ENCODE results near the gene VPS33B. TPM values are rescaled to one million over a fixed set of nuclear protein-coding genes. Genes with fewer than 3 reads are reported as not detected.

Gene VPS33B
- polyA plus RNA-seq (2013) = 15.1 TPM

- peaks cover 9 to 24% (median 16%) of the 10 kb centered on the region in 4 experiments for H3K4me1 ChIP-seq (ENCODE audit: control extremely low read depth in 1 of 4, control insufficient read depth in 4 of 4, insufficient read depth in 4 of 4, low read length in 3 of 4)
- POLR2A ChIA-PET = interaction anchor here (0.6 to 1.3 kb wide), 5 partner anchors 14 to 72 kb away, joined by 3 to 4 read pairs (median 3); partner anchors contain the start of gene PRC1
- WGBS (ENCODE audit: insufficient coverage) = 0% methylated on average over 28 of the region's 48 CpGs
These were observed at the start of gene VPS33B for GRCh38 chr15:91022075-91022831. Gene VPS33B, minus strand, starts transcription at chr15:91022594. Its CDS starts 345 bp downstream, at chr15:91022249.

DNA sequence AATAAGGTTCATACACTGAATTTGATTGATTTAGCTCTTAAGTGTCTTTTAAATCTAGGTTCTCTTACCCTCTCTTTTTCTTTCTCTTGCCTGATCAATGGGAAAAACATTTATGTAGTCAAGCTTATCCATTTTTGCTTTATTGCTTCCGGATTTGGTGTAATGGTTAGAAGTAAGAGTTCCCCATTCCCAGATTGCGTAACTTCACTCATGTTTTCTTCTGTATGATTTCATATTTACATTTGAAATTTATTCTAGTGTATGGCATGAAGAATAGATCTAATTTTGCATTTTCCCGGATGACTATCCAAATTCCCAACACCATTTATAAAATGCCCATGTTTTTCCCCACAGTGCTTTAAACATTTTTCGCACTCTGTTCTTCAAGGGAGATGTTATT, 49.8 kb upstream of the VPS33B start:
- WGBS (ENCODE audit: insufficient coverage) = no CpG with 5 or more reads among the region's 4 CpGs
- no peak overlapping the region for H3K27ac ChIP-seq (ENCODE audit: insufficient read depth in 1 of 2, low read depth in 1 of 2, low read length in 2 of 2, poor library complexity in 1 of 2, severe bottlenecking in 2 of 2)

More at GRCh38 chr15:91022075-91022831, at the start of gene VPS33B:
- peak; percentile 91 to 94 (median 92) for DNase-seq
- CTCF ChIA-PET = interaction anchor here (0.6 to 2.9 kb wide), 7 partner anchors 11 to 236 kb away, joined by 3 to 11 read pairs (median 3); partner anchors contain the start of gene RCCD1
- no peaks in the 10 kb centered on the region for H3K9me3 ChIP-seq (ENCODE audit: control extremely low read depth in 1 of 5, control insufficient read depth in 4 of 5, insufficient read depth in 2 of 5, low read depth in 1 of 5, low read length in 4 of 5)
- peak within 1 kb of the TSS; percentile 53 to 86 for H3K27ac ChIP-seq (ENCODE audit: insufficient read depth in 1 of 2, low read depth in 1 of 2, low read length in 2 of 2, poor library complexity in 1 of 2, severe bottlenecking in 2 of 2)
- no peaks in the 10 kb centered on the region for H3K27me3 ChIP-seq (replicated peaks in 2 of 5; ENCODE audit: control insufficient read depth in 4 of 5, insufficient read depth in 5 of 5, low read length in 4 of 5)
- H3K4me3 ChIP-seq (ENCODE audit: control insufficient read depth in 1 of 7, extremely low read depth in 1 of 7, insufficient read depth in 4 of 7, low read depth in 2 of 7, low read length in 6 of 7) = peak within 1 kb of the TSS; percentile 82 to 99 (median 95)
- H3K36me3 ChIP-seq (ENCODE audit: control insufficient read depth in 4 of 4, insufficient read depth in 4 of 4, low read length in 3 of 4) = peaks cover 0 to 11% (median 4%) of the 10 kb centered on the region in 4 experiments

DNA sequence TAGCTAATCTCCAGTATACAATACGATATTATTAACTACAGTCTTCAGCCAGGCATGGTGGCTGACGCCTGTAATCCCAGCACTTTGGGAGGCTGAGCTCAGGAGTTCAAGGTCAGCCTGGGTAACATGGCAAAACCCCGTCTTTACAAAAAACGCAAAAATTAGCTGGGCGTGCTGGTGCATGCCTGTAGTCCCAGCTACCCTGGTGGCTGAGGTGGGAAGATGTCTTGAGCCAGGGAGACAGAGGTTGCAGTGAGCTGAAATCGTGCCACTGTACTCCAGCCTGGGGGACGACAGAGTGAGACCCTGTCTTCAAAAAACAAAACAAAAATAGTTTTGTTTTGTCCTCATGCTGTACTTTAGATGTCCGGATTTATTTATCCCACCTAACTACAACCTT, 48.5 kb upstream of the VPS33B start:
- Histone ChIP-seq H3K4me3 (ENCODE audit: control insufficient read depth in 1 of 7, extremely low read depth in 1 of 7, insufficient read depth in 4 of 7, low read depth in 2 of 7, low read length in 6 of 7) (no peak overlapping the region), H3K27ac (ENCODE audit: insufficient read depth in 1 of 2, low read depth in 1 of 2, low read length in 2 of 2, poor library complexity in 1 of 2, severe bottlenecking in 2 of 2) (no peak overlapping the region), H3K27me3 (replicated peaks in 2 of 5; ENCODE audit: control insufficient read depth in 4 of 5, insufficient read depth in 5 of 5, low read length in 4 of 5) (peaks cover 0 to 11% (median 4%) of the 10 kb centered on the region in 5 experiments), H3K4me1 (ENCODE audit: control extremely low read depth in 1 of 4, control insufficient read depth in 4 of 4, insufficient read depth in 4 of 4, low read length in 3 of 4) (no peaks in the 10 kb centered on the region), H3K9me3 (ENCODE audit: control extremely low read depth in 1 of 5, control insufficient read depth in 4 of 5, insufficient read depth in 2 of 5, low read depth in 1 of 5, low read length in 4 of 5) (no peaks in the 10 kb centered on the region), H3K36me3 (ENCODE audit: control insufficient read depth in 4 of 4, insufficient read depth in 4 of 4, low read length in 3 of 4) (no peaks in the 10 kb centered on the region)
- ChIA-PET POLR2A (no interaction called here), CTCF (no interaction called here)
- 88% methylated on average over 7 of the region's 8 CpGs for WGBS (ENCODE audit: insufficient coverage)
- no peak for DNase-seq

More for the DNA sequence above, 49.8 kb upstream of the VPS33B start:
- Histone ChIP-seq H3K4me1 (ENCODE audit: control extremely low read depth in 1 of 4, control insufficient read depth in 4 of 4, insufficient read depth in 4 of 4, low read length in 3 of 4) (no peaks in the 10 kb centered on the region), H3K36me3 (ENCODE audit: control insufficient read depth in 4 of 4, insufficient read depth in 4 of 4, low read length in 3 of 4) (no peaks in the 10 kb centered on the region), H3K4me3 (ENCODE audit: control insufficient read depth in 1 of 7, extremely low read depth in 1 of 7, insufficient read depth in 4 of 7, low read depth in 2 of 7, low read length in 6 of 7) (no peak overlapping the region), H3K27me3 (replicated peaks in 2 of 5; ENCODE audit: control insufficient read depth in 4 of 5, insufficient read depth in 5 of 5, low read length in 4 of 5) (peaks cover 0 to 11% (median 0%) of the 10 kb centered on the region in 5 experiments), H3K9me3 (ENCODE audit: control extremely low read depth in 1 of 5, control insufficient read depth in 4 of 5, insufficient read depth in 2 of 5, low read depth in 1 of 5, low read length in 4 of 5) (no peaks in the 10 kb centered on the region)
- ChIA-PET CTCF (no interaction called here), POLR2A (no interaction called here)
- DNase-seq = no peak

- H3K4me3 ChIP-seq (ENCODE audit: control insufficient read depth in 1 of 7, extremely low read depth in 1 of 7, insufficient read depth in 4 of 7, low read depth in 2 of 7, low read length in 6 of 7) = no peak overlapping the region
- H3K9me3 ChIP-seq (ENCODE audit: control extremely low read depth in 1 of 5, control insufficient read depth in 4 of 5, insufficient read depth in 2 of 5, low read depth in 1 of 5, low read length in 4 of 5) = peaks cover 0 to 8% (median 5%) of the 10 kb centered on the region in 5 experiments
- H3K27ac ChIP-seq (ENCODE audit: insufficient read depth in 1 of 2, low read depth in 1 of 2, low read length in 2 of 2, poor library complexity in 1 of 2, severe bottlenecking in 2 of 2) = no peak overlapping the region
- H3K27me3 ChIP-seq (replicated peaks in 2 of 5; ENCODE audit: control insufficient read depth in 4 of 5, insufficient read depth in 5 of 5, low read length in 4 of 5) = peaks cover 0 to 11% (median 4%) of the 10 kb centered on the region in 5 experiments
- no peak for DNase-seq
- H3K36me3 ChIP-seq (ENCODE audit: control insufficient read depth in 4 of 4, insufficient read depth in 4 of 4, low read length in 3 of 4) = no peaks in the 10 kb centered on the region
- no peaks in the 10 kb centered on the region for H3K4me1 ChIP-seq (ENCODE audit: control extremely low read depth in 1 of 4, control insufficient read depth in 4 of 4, insufficient read depth in 4 of 4, low read length in 3 of 4)
- ChIA-PET CTCF (interaction anchor here (1.1 kb wide), 1 partner anchor 13 kb away, joined by 3 read pairs; no protein-coding TSS in a partner anchor), POLR2A (no interaction called here)
- WGBS (ENCODE audit: insufficient coverage) = 88% methylated on average over 1 of the region's 3 CpGs
These were observed 46.6 kb upstream of the VPS33B start for GRCh38 chr15:91068966-91069365.

GRCh38 chr15:91068436-91068835, 46.0 kb upstream of the VPS33B start:
- peaks cover 0 to 11% (median 4%) of the 10 kb centered on the region in 5 experiments for H3K27me3 ChIP-seq (replicated peaks in 2 of 5; ENCODE audit: control insufficient read depth in 4 of 5, insufficient read depth in 5 of 5, low read length in 4 of 5)
- POLR2A ChIA-PET = no interaction called here
- CTCF ChIA-PET = interaction anchor here (1.0 to 1.1 kb wide), 2 partner anchors 12 to 190 kb away, joined by 3 read pairs; no protein-coding TSS in a partner anchor

DNA sequence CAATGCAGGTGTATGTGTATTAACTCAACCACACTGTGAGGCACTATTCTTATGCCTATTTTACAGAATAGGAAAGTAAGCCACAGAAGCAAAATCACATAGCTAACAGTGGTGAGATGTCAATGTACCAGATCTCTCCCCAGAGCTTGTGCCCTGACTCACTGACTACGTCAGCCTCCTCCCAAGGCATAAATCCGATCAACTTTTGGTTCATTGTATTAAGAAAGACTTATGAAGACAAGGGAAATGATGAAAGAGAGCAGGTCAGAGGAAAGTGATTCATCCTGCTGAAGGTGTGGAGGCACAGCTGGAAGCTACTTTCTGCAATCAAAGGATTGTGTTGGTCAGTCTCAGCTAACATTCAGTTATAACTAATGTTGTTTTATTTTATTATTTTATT, 44.6 kb upstream of the VPS33B start:
- 80% methylated on average over 1 of the region's 2 CpGs for WGBS (ENCODE audit: insufficient coverage)
- H3K36me3 ChIP-seq (ENCODE audit: control insufficient read depth in 4 of 4, insufficient read depth in 4 of 4, low read length in 3 of 4) = no peaks in the 10 kb centered on the region
- H3K9me3 ChIP-seq (ENCODE audit: control extremely low read depth in 1 of 5, control insufficient read depth in 4 of 5, insufficient read depth in 2 of 5, low read depth in 1 of 5, low read length in 4 of 5) = peaks cover 0 to 8% (median 7%) of the 10 kb centered on the region in 5 experiments
- ChIA-PET POLR2A (no interaction called here), CTCF (no interaction called here)
- H3K27me3 ChIP-seq (replicated peaks in 2 of 5; ENCODE audit: control insufficient read depth in 4 of 5, insufficient read depth in 5 of 5, low read length in 4 of 5) = peaks cover 0 to 10% (median 6%) of the 10 kb centered on the region in 5 experiments
- no peak overlapping the region for H3K27ac ChIP-seq (ENCODE audit: insufficient read depth in 1 of 2, low read depth in 1 of 2, low read length in 2 of 2, poor library complexity in 1 of 2, severe bottlenecking in 2 of 2)
- no peaks in the 10 kb centered on the region for H3K4me1 ChIP-seq (ENCODE audit: control extremely low read depth in 1 of 4, control insufficient read depth in 4 of 4, insufficient read depth in 4 of 4, low read length in 3 of 4)
- no peak for DNase-seq
- no peak overlapping the region for H3K4me3 ChIP-seq (ENCODE audit: control insufficient read depth in 1 of 7, extremely low read depth in 1 of 7, insufficient read depth in 4 of 7, low read depth in 2 of 7, low read length in 6 of 7)

More at GRCh38 chr15:91068436-91068835, 46.0 kb upstream of the VPS33B start:
- Histone ChIP-seq H3K27ac (ENCODE audit: insufficient read depth in 1 of 2, low read depth in 1 of 2, low read length in 2 of 2, poor library complexity in 1 of 2, severe bottlenecking in 2 of 2) (no peak overlapping the region), H3K4me1 (ENCODE audit: control extremely low read depth in 1 of 4, control insufficient read depth in 4 of 4, insufficient read depth in 4 of 4, low read length in 3 of 4) (no peaks in the 10 kb centered on the region), H3K4me3 (ENCODE audit: control insufficient read depth in 1 of 7, extremely low read depth in 1 of 7, insufficient read depth in 4 of 7, low read depth in 2 of 7, low read length in 6 of 7) (no peak overlapping the region), H3K36me3 (ENCODE audit: control insufficient read depth in 4 of 4, insufficient read depth in 4 of 4, low read length in 3 of 4) (no peaks in the 10 kb centered on the region), H3K9me3 (ENCODE audit: control extremely low read depth in 1 of 5, control insufficient read depth in 4 of 5, insufficient read depth in 2 of 5, low read depth in 1 of 5, low read length in 4 of 5) (peaks cover 0 to 8% (median 7%) of the 10 kb centered on the region in 5 experiments)
- DNase-seq = no peak
- WGBS (ENCODE audit: insufficient coverage) = 80% methylated on average over 1 of the region's 2 CpGs

DNA sequence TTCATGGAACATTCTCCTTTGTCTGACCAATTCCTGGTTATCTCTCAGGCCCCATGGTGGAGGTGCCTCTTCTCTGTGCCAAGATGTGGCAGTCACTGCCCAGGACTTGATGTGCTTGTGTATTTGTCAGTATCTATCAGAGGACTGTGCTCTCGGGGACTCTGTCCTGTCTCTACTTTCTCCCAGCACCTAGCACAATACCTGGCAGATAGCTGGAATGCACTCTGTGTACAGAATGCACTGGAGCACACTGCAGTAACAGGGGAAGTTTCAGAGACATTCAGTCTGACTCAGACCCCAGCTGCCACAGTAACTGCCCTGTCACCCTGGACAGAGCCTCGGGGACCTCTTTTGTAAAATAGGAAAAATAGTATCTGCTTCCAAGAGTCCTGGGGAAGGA, 43.1 kb upstream of the VPS33B start:
- CTCF ChIA-PET = no interaction called here
- Histone ChIP-seq H3K4me3 (ENCODE audit: control insufficient read depth in 1 of 7, extremely low read depth in 1 of 7, insufficient read depth in 4 of 7, low read depth in 2 of 7, low read length in 6 of 7) (no peak overlapping the region), H3K27me3 (replicated peaks in 2 of 5; ENCODE audit: control insufficient read depth in 4 of 5, insufficient read depth in 5 of 5, low read length in 4 of 5) (peaks cover 0 to 6% (median 3%) of the 10 kb centered on the region in 5 experiments), H3K36me3 (ENCODE audit: control insufficient read depth in 4 of 4, insufficient read depth in 4 of 4, low read length in 3 of 4) (no peaks in the 10 kb centered on the region), H3K27ac (ENCODE audit: insufficient read depth in 1 of 2, low read depth in 1 of 2, low read length in 2 of 2, poor library complexity in 1 of 2, severe bottlenecking in 2 of 2) (no peak overlapping the region), H3K4me1 (ENCODE audit: control extremely low read depth in 1 of 4, control insufficient read depth in 4 of 4, insufficient read depth in 4 of 4, low read length in 3 of 4) (no peaks in the 10 kb centered on the region), H3K9me3 (ENCODE audit: control extremely low read depth in 1 of 5, control insufficient read depth in 4 of 5, insufficient read depth in 2 of 5, low read depth in 1 of 5, low read length in 4 of 5) (peaks cover 0 to 10% (median 7%) of the 10 kb centered on the region in 5 experiments)
- 83% methylated on average over 1 of the region's 2 CpGs for WGBS (ENCODE audit: insufficient coverage)
- DNase-seq = no peak
- POLR2A ChIA-PET = no interaction called here
